Esophagus mucosa (tissue), 1 donor: ENCODE results near the gene COL8A2. TPM values are rescaled to one million over a fixed set of nuclear protein-coding genes. Genes with fewer than 3 reads are reported as not detected.

Experiments used
- ATAC-seq: fragments of 200-7000 bp; cut with Tn5 transposase; one replicate; pipeline ENCODE4 v1.9.1; 2020
- total RNA-seq: library from RNA; stranded (reverse); gene quantifications from one replicate; pipeline ENCODE4 v1.2.4, GENCODE V29; 2023
- donor health status: DM: yes; HTN: yes; CAD: no.

The COL8A2 gene
- total RNA-seq, 1 donor from 2014 or later, result 2.7 TPM

GRCh38 chr1:36109041-36109679 is 15.9 kb downstream of the COL8A2 start:
- peak; percentile 37 for ATAC-seq

GRCh38 chr1:36108314-36108713 is 16.7 kb downstream of the COL8A2 start:
- ATAC-seq, result no peak

GRCh38 chr1:36107394-36107793 is 17.6 kb downstream of the COL8A2 start:
- peak; percentile 16 for ATAC-seq

- ATAC-seq, result no peak
These were observed 18.8 kb downstream of the COL8A2 start for GRCh38 chr1:36106269-36106668.

GRCh38 chr1:36101546-36101945 is 23.5 kb downstream of the COL8A2 start:
- no peak for ATAC-seq

GRCh38 chr1:36100376-36100775 is 24.6 kb downstream of the COL8A2 start:
- ATAC-seq, result no peak

GRCh38 chr1:36099681-36100341 is 25.2 kb downstream of the COL8A2 start:
- peak; percentile 84 for ATAC-seq

GRCh38 chr1:36098650-36099365 is 26.2 kb downstream of the COL8A2 start:
- ATAC-seq, result peak; percentile 7

- ATAC-seq, result no peak
These were observed 27.1 kb downstream of the COL8A2 start for GRCh38 chr1:36097693-36098585.

- ATAC-seq, result peak; percentile 13
These were observed 28.3 kb downstream of the COL8A2 start for GRCh38 chr1:36096500-36097432.

GRCh38 chr1:36095760-36096405 is 29.1 kb downstream of the COL8A2 start:
- ATAC-seq, result no peak

- no peak for ATAC-seq
These were observed 30.4 kb downstream of the COL8A2 start for GRCh38 chr1:36094621-36095061.

- no peak for ATAC-seq
These were observed 31.1 kb downstream of the COL8A2 start for GRCh38 chr1:36093929-36094328.

GRCh38 chr1:36093226-36093625 is 31.8 kb downstream of the COL8A2 start:
- ATAC-seq, result no peak

- no peak for ATAC-seq
These were observed 32.2 kb downstream of the COL8A2 start for GRCh38 chr1:36092798-36093185.

GRCh38 chr1:36092166-36092797 is 32.7 kb downstream of the COL8A2 start:
- ATAC-seq, result no peak

- ATAC-seq, result no peak
These were observed 33.3 kb downstream of the COL8A2 start for GRCh38 chr1:36091698-36092097.

- no peak for ATAC-seq
These were observed 33.9 kb downstream of the COL8A2 start for GRCh38 chr1:36091141-36091540.

GRCh38 chr1:36089393-36090121 is 35.5 kb downstream of the COL8A2 start:
- peak; percentile 18 for ATAC-seq
